Measurements from ENCODE around the gene IMP4. TPM values are rescaled to one million over a fixed set of nuclear protein-coding genes. Genes with fewer than 3 reads are reported as not detected.

IMP4 gene
- total and polyA plus RNA-seq, 2 donors (not counting 1 experiment from before 2014, with no cell fraction given): 102 to 164 TPM

GRCh38 chr2:130373808-130374365, 31.2 kb downstream of the IMP4 start:
- peak overlapping the region in 1 of 2 donors; percentile 76 for H3K27ac ChIP-seq (ENCODE audit: low read length in 2 of 2)
- TF ChIP-seq EZH2 (IDR thresholded peaks at IDR 0.05; ENCODE audit: borderline replicate concordance, insufficient read depth, low read depth, low read length, poor library complexity, severe bottlenecking): no peak
- TF ChIP-seq, protein P1, sequence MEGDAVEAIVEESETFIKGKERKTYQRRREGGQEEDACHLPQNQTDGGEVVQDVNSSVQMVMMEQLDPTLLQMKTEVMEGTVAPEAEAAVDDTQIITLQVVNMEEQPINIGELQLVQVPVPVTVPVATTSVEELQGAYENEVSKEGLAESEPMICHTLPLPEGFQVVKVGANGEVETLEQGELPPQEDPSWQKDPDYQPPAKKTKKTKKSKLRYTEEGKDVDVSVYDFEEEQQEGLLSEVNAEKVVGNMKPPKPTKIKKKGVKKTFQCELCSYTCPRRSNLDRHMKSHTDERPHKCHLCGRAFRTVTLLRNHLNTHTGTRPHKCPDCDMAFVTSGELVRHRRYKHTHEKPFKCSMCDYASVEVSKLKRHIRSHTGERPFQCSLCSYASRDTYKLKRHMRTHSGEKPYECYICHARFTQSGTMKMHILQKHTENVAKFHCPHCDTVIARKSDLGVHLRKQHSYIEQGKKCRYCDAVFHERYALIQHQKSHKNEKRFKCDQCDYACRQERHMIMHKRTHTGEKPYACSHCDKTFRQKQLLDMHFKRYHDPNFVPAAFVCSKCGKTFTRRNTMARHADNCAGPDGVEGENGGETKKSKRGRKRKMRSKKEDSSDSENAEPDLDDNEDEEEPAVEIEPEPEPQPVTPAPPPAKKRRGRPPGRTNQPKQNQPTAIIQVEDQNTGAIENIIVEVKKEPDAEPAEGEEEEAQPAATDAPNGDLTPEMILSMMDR (IDR thresholded peaks at IDR 0.05): no peak
- peaks cover 43 to 79% of the 10 kb centered on the region in 2 donors for H3K4me1 ChIP-seq (ENCODE audit: control insufficient read depth in 2 of 2, insufficient read depth in 2 of 2, low read length in 2 of 2)
- H3K36me3 ChIP-seq (replicated peaks in 1 of 2; ENCODE audit: control extremely low read depth in 1 of 2, control insufficient read depth in 1 of 2, extremely low read depth in 1 of 2, insufficient read depth in 2 of 2, low read length in 1 of 2): peaks cover 0 to 6% of the 10 kb centered on the region in 2 experiments
- CTCF ChIA-PET: interaction anchor here (1.0 to 6.7 kb wide), 10 partner anchors 11 to 41 kb away, joined by 4 to 61 read pairs (median 5); partner anchors contain the start of genes IMP4 and PTPN18
- Mint-ChIP-seq H3K4me1 (peaks cover 80% of the 10 kb centered on the region), H3K4me3 (peak overlapping the region; percentile 99), H3K9me3 (ENCODE audit: insufficient read depth) (no peaks in the 10 kb centered on the region), H3K27me3 (no peaks in the 10 kb centered on the region), H3K27ac (peak overlapping the region; percentile 99)
- no peak overlapping the region for H3K4me2 ChIP-seq (replicated peaks; ENCODE audit: low read depth, low read length, poor library complexity, severe bottlenecking)
- no peak overlapping the region for H2AFZ ChIP-seq (ENCODE audit: insufficient read depth, low read depth, low read length, poor library complexity, severe bottlenecking)
- H3K9me3 ChIP-seq (ENCODE audit: control extremely low read depth in 1 of 3, control insufficient read depth in 2 of 3, insufficient read depth in 1 of 3, low read length in 2 of 3): peaks cover 0 to 3% (median 0%) of the 10 kb centered on the region in 3 donors
- intact Hi-C loops (cut with micrococcal nuclease): loop anchor here (5.0 kb wide), 1 partner anchor 1118 kb away; the partner anchor contains the start of gene MZT2A
- no peak overlapping the region for H3K4me3 ChIP-seq (ENCODE audit: control extremely low read depth in 1 of 5, extremely low read depth in 1 of 5, insufficient read depth in 1 of 5, low read depth in 2 of 5, low read length in 4 of 5)
- DNase-seq (no peak), ATAC-seq (ENCODE audit: low read depth) (no peak)
- WGBS (ENCODE audit: insufficient coverage): 93% methylated on average over 1 of the region's 3 CpGs
- no peaks in the 10 kb centered on the region for H3K27me3 ChIP-seq (replicated peaks in 1 of 4; ENCODE audit: control extremely low read depth in 1 of 4, control insufficient read depth in 3 of 4, insufficient read depth in 4 of 4, low read length in 3 of 4)
- peaks cover 48% of the 10 kb centered on the region for H3K79me2 ChIP-seq (ENCODE audit: control insufficient read depth, insufficient read depth, low read length)
- POLR2A ChIA-PET: interaction anchor here (0.9 to 3.7 kb wide), 3 partner anchors 11 to 32 kb away, joined by 3 to 27 read pairs (median 3); partner anchors contain the start of gene IMP4
- no peak overlapping the region for H3K9ac ChIP-seq (ENCODE audit: low read length)
- peaks cover 32% of the 10 kb centered on the region for H4K20me1 ChIP-seq (ENCODE audit: control insufficient read depth, insufficient read depth, low read length, poor library complexity, severe bottlenecking)

Measured in B cell (primary cell).